Endothelial cell of umbilical vein (primary cell): ENCODE results near the gene FUZ. TPM values are rescaled to one million over a fixed set of nuclear protein-coding genes. Genes with fewer than 3 reads are reported as not detected.

ENCODE experiments used
- BruUV-seq: library from RNA; stranded (reverse); fragments of 400-500 nt; replicated peaks from 2 replicates; lab custom pipeline; 2021; lab: Mats Ljungman, UMichigan
- CTCF ChIA-PET: fragments of 300-600, 350-600 bp; sonication (Branson Sonifier 250); formaldehyde crosslinking; loops from one replicate; lab custom pipeline; 2021; ENCODE audit warnings: antibody characterized with exemption, inconsistent platforms; lab: Charles Lee
- POLR2A ChIA-PET: fragments of 300-600, 350-600 bp; sonication (Branson Sonifier 250); formaldehyde crosslinking; loops from one replicate; lab custom pipeline; 2021; ENCODE audit warnings: antibody characterized with exemption, inconsistent platforms; lab: Charles Lee
- DNase-seq: peaks from one replicate; pipeline ENCODE4 v3.0.0-alpha.2; 2011; ENCODE audit warnings: low read depth, low spot score
- FAIRE-seq: peaks from 2 replicates; lab custom pipeline; 2011; peaks lifted over from hg19 to GRCh38; lab: Jason Lieb, UNC
- H2AFZ ChIP-seq: 2 replicates; pipeline ENCODE4 v1.6.0; 2012; ENCODE audit warnings: low read depth, low read length, control low read depth, inconsistent platforms
- H3K27ac ChIP-seq: 2 replicates; pipeline ENCODE4 v1.5.1; 2011; ENCODE audit warnings: low read depth, mild to moderate bottlenecking, control low read depth, low read length, moderate library complexity; ENCODE audit not compliant: insufficient read depth
- H3K27me3 ChIP-seq, 2 experiments: 2 replicates each; pipeline versions ENCODE4 v1.6.0 to v1.6.1; 2011; ENCODE audit warnings: low read length in 2 of 2, mixed read lengths in 1 of 2; ENCODE audit not compliant: control insufficient read depth in 2 of 2, insufficient read depth in 2 of 2
- H3K36me3 ChIP-seq, 2 experiments: 2 replicates in 1 of 2; 3 replicates in 1 of 2; pipeline ENCODE4 v1.5.1; 2011; ENCODE audit warnings: low read length in 2 of 2, mild to moderate bottlenecking in 1 of 2, moderate library complexity in 1 of 2; ENCODE audit not compliant: control insufficient read depth in 2 of 2, insufficient read depth in 2 of 2; ENCODE audit errors: extremely low read depth in 1 of 2
- H3K4me1 ChIP-seq: 3 replicates; pipeline ENCODE4 v1.5.1; 2011; ENCODE audit warnings: mild to moderate bottlenecking, low read length; ENCODE audit not compliant: control insufficient read depth, insufficient read depth; ENCODE audit errors: extremely low read depth
- H3K4me2 ChIP-seq: 2 replicates; pipeline ENCODE4 v1.6.1; 2011; ENCODE audit warnings: low read length, control low read depth, mixed read lengths; ENCODE audit not compliant: insufficient read depth
- H3K4me3 ChIP-seq, 3 experiments: fragments of 200-600 bp in 1 of 3; sonication (generic), shearing (Covaris generic) in 1 of 3; replicated peaks in 1 of 3; 2 replicates each; pipeline ENCODE4 v1.5.1; 2011 to 2016; ENCODE audit warnings: control low read depth in 3 of 3, low read length in 3 of 3, mild to moderate bottlenecking in 2 of 3, inconsistent platforms in 1 of 3, low read depth in 1 of 3, moderate library complexity in 1 of 3; ENCODE audit not compliant: insufficient read depth in 1 of 3
- H3K79me2 ChIP-seq: 2 replicates; pipeline ENCODE4 v1.6.0; 2012; ENCODE audit warnings: low read length, inconsistent platforms; ENCODE audit not compliant: control insufficient read depth, insufficient read depth
- H3K9ac ChIP-seq: replicated peaks from 2 replicates; pipeline ENCODE3; 2011; ENCODE audit warnings: low read length, control low read depth; ENCODE audit not compliant: insufficient read depth; ENCODE audit errors: extremely low read depth
- H3K9me1 ChIP-seq: replicated peaks from 3 replicates; pipeline ENCODE4 v1.6.0; 2011; ENCODE audit warnings: mild to moderate bottlenecking, low read length; ENCODE audit not compliant: control insufficient read depth, insufficient read depth; ENCODE audit errors: extremely low read depth
- H3K9me3 ChIP-seq: replicated peaks from 2 replicates; pipeline ENCODE4 v1.5.1; 2012; ENCODE audit warnings: low read length, inconsistent platforms; ENCODE audit not compliant: control insufficient read depth, insufficient read depth
- H4K20me1 ChIP-seq: replicated peaks from 2 replicates; pipeline ENCODE3; 2011; ENCODE audit warnings: mild to moderate bottlenecking, low read length; ENCODE audit not compliant: control insufficient read depth, insufficient read depth; ENCODE audit errors: extremely low read depth
- EZH2 ChIP-seq: IDR thresholded peaks from 2 replicates; pipeline ENCODE4 v1.6.1; 2012; ENCODE audit warnings: borderline replicate concordance, low read depth, mild to moderate bottlenecking, moderate library complexity, low read length, inconsistent platforms; ENCODE audit not compliant: severe bottlenecking
- FOS ChIP-seq: IDR thresholded peaks from 2 replicates; pipeline ENCODE4 v1.6.1; 2011; ENCODE audit warnings: mild to moderate bottlenecking, low read length, moderate library complexity, borderline replicate concordance; ENCODE audit not compliant: insufficient read depth
- GATA2 ChIP-seq: IDR thresholded peaks from 2 replicates; pipeline ENCODE4 v1.7.0; 2011; ENCODE audit warnings: low read depth, mild to moderate bottlenecking, moderate library complexity, mixed read lengths, low read length; ENCODE audit not compliant: insufficient read length, insufficient read depth
- JUN ChIP-seq: IDR thresholded peaks from 2 replicates; pipeline ENCODE4 v1.6.1; 2011; ENCODE audit warnings: borderline replicate concordance, low read depth; ENCODE audit not compliant: insufficient read length, insufficient read depth
- MAX ChIP-seq: IDR thresholded peaks from 2 replicates; pipeline ENCODE4 v1.6.1; 2011; ENCODE audit not compliant: insufficient read depth, insufficient read length
- MYC ChIP-seq: IDR thresholded peaks from one replicate; pipeline ENCODE4 v1.6.1; 2011; ENCODE audit warnings: mild to moderate bottlenecking, low read depth, low read length
- POLR2A ChIP-seq: IDR thresholded peaks from 2 replicates; pipeline ENCODE4 v1.6.1; 2012; ENCODE audit warnings: low read depth, mild to moderate bottlenecking, control low read depth, low read length
- POLR2AphosphoS5 ChIP-seq: IDR thresholded peaks from 2 replicates; pipeline ENCODE4 v1.6.1; 2012; ENCODE audit warnings: low read depth, mild to moderate bottlenecking, control low read depth, low read length, moderate library complexity; ENCODE audit not compliant: insufficient read depth
- dilution Hi-C: fragments of 300-500 bp; cut with MboI; formaldehyde crosslinking; loops from one replicate; pipeline ENCODE4 v1.15.0; 2019; ENCODE audit warnings: low sequenced_read_pairs; ENCODE audit not compliant: extremely low pct_ligation_motif_present
- intact Hi-C: fragments of 100-400 bp; cut with micrococcal nuclease; formaldehyde crosslinking; loops from one replicate; pipeline ENCODE4 v1.10.0; 2022
- polyA plus RNA-seq, 4 experiments: library from polyadenylated mRNA; depleted of rRNA in 3 of 4; stranded (reverse) in 3 of 4; unstranded in 1 of 4; fragments of >200 nt; gene quantifications; 2 replicates each; pipeline versions ENCODE4 v1.2.1 to v1.2.3, GENCODE V29; 2011 to 2012; ENCODE audit warnings: missing spikeins in 1 of 4
- total RNA-seq: library from RNA; stranded (reverse); gene quantifications from 2 replicates; pipeline ENCODE4 v1.2.3, GENCODE V29; 2021
- TF ChIP-seq, protein P1 (sequence below), 2 donors: IDR thresholded peaks; 1 replicate in 1 of 2; 2 replicates in 1 of 2; pipeline ENCODE4 v1.5.1; 2011; ENCODE audit warnings: low read length in 2 of 2, mild to moderate bottlenecking in 2 of 2, moderate library complexity in 2 of 2, control low read depth in 1 of 2, inconsistent platforms in 1 of 2, low read depth in 1 of 2; ENCODE audit not compliant: insufficient read depth in 1 of 2; ENCODE audit errors: extremely low read depth in 1 of 2

FUZ gene
- total and polyA plus RNA-seq, 2 donors (not counting 3 experiments of a cell fraction or from before 2014, with no cell fraction given): 12.3 to 14.0 TPM

GRCh38 chr19:49857061-49857837 lies 44.2 kb upstream of the FUZ start:
- CTCF ChIA-PET: no interaction called here
- H3K27ac ChIP-seq: no peak overlapping the region
- intact Hi-C loops (no loop called here), dilution Hi-C loops (no loop called here)
- DNase-seq (no peak), FAIRE-seq (no peak)
- POLR2A ChIA-PET: interaction anchor here (1.6 kb wide), 1 partner anchor 12 kb away, joined by 4 read pairs; no protein-coding TSS in a partner anchor
- H3K9me1 ChIP-seq: no peaks in the 10 kb centered on the region
- no peaks in the 10 kb centered on the region for H3K9me3 ChIP-seq
- H4K20me1 ChIP-seq: no peaks in the 10 kb centered on the region
- BruUV-seq: no TSS peak
- H3K36me3 ChIP-seq: peaks cover 2 to 55% of the 10 kb centered on the region in 2 experiments
- H3K4me2 ChIP-seq: no peak overlapping the region
- H3K9ac ChIP-seq: no peak overlapping the region
- peaks cover 22% of the 10 kb centered on the region for H3K4me1 ChIP-seq
- no peak for TF ChIP-seq FOS
- peak; percentile 20 for TF ChIP-seq POLR2AphosphoS5
- no peak overlapping the region for H3K4me3 ChIP-seq
- H3K79me2 ChIP-seq: peaks cover 19% of the 10 kb centered on the region
- no peaks in the 10 kb centered on the region for H3K27me3 ChIP-seq
- no peak overlapping the region for H2AFZ ChIP-seq

DNA sequence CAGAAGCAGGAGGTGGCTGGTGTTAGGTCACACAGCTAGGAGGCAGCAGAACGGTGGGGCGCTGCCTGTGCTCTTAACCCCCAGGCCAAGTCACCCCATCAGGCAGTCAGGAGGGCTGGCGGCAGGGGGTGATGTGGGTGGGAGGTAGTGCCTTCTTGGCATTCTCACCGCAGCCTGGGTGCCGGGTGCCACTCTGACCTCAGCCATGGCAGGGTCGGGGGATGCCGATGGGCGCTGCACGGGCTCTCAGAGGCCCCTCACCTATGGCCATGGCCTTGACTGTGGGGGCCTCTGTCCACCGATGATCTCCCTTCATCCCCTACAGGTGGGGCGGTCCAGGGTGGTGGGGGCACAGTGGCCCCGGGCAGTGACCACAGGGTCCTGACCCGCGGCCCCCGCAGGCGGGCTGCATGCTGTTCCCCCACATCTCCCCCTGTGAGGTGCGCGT lies 43.5 kb upstream of the FUZ start:
- intact Hi-C loops: no loop called here
- H3K27me3 ChIP-seq: no peaks in the 10 kb centered on the region

More for the DNA sequence above, 43.5 kb upstream of the FUZ start:
- no peak overlapping the region for H3K9ac ChIP-seq
- H4K20me1 ChIP-seq: no peaks in the 10 kb centered on the region
- peaks cover 25% of the 10 kb centered on the region for H3K79me2 ChIP-seq
- DNase-seq (no peak), FAIRE-seq (no peak)
- BruUV-seq: no TSS peak
- peaks cover 2 to 50% of the 10 kb centered on the region in 2 experiments for H3K36me3 ChIP-seq
- no peak overlapping the region for H2AFZ ChIP-seq
- no peaks in the 10 kb centered on the region for H3K9me3 ChIP-seq
- ChIA-PET CTCF (no interaction called here), POLR2A (interaction anchor here (1.6 kb wide), 1 partner anchor 13 kb away, joined by 4 read pairs; no protein-coding TSS in a partner anchor)
- TF ChIP-seq MAX (no peak), JUN (no peak), MYC (no peak), POLR2A (no peak), FOS (no peak), GATA2 (no peak), POLR2AphosphoS5 (no peak), EZH2 (no peak)
- TF ChIP-seq, protein P1, sequence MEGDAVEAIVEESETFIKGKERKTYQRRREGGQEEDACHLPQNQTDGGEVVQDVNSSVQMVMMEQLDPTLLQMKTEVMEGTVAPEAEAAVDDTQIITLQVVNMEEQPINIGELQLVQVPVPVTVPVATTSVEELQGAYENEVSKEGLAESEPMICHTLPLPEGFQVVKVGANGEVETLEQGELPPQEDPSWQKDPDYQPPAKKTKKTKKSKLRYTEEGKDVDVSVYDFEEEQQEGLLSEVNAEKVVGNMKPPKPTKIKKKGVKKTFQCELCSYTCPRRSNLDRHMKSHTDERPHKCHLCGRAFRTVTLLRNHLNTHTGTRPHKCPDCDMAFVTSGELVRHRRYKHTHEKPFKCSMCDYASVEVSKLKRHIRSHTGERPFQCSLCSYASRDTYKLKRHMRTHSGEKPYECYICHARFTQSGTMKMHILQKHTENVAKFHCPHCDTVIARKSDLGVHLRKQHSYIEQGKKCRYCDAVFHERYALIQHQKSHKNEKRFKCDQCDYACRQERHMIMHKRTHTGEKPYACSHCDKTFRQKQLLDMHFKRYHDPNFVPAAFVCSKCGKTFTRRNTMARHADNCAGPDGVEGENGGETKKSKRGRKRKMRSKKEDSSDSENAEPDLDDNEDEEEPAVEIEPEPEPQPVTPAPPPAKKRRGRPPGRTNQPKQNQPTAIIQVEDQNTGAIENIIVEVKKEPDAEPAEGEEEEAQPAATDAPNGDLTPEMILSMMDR (IDR thresholded peaks at IDR 0.05; ENCODE audit: extremely low read depth in 1 of 2, insufficient read depth in 1 of 2, low read depth in 1 of 2, low read length in 2 of 2): no peak
- H3K4me2 ChIP-seq: no peak overlapping the region
- H3K27ac ChIP-seq: no peak overlapping the region
- peaks cover 26% of the 10 kb centered on the region for H3K4me1 ChIP-seq
- dilution Hi-C loops: no loop called here
- no peak overlapping the region for H3K4me3 ChIP-seq
- no peaks in the 10 kb centered on the region for H3K9me1 ChIP-seq
